Karpas-422 (cell line): ENCODE results near the gene ZNF804A. TPM values are rescaled to one million over a fixed set of nuclear protein-coding genes. Genes with fewer than 3 reads are reported as not detected.
A peak's percentile ranks its signal among the peaks of the same experiment; 100 is the strongest.

Source experiments
- DNase-seq: peaks from one replicate; pipeline ENCODE4 v3.0.0-alpha.2; 2015
- H2AFZ ChIP-seq: fragments of 200-600 bp; sonication (generic); 2 replicates; pipeline ENCODE4 v1.6.1; 2014; ENCODE audit warnings: antibody characterized with exemption, low read length, mixed read lengths
- H3K27ac ChIP-seq: fragments of 200-600 bp; sonication (generic); 2 replicates; pipeline ENCODE4 v1.5.1; 2014; ENCODE audit warnings: mild to moderate bottlenecking, low read length, moderate library complexity
- H3K27me3 ChIP-seq: fragments of 200-600 bp; sonication (generic); 2 replicates; pipeline ENCODE4 v1.6.1; 2014; ENCODE audit warnings: low read length, mixed read lengths
- H3K36me3 ChIP-seq: fragments of 200-600 bp; sonication (generic); 2 replicates; pipeline ENCODE4 v1.6.1; 2014; ENCODE audit warnings: low read length, mixed read lengths; ENCODE audit not compliant: insufficient read depth
- H3K4me1 ChIP-seq: fragments of 200-600 bp; sonication (generic); 2 replicates; pipeline ENCODE4 v1.6.1; 2014; ENCODE audit warnings: mild to moderate bottlenecking, low read length, mixed read lengths
- H3K4me2 ChIP-seq: fragments of 200-600 bp; sonication (generic); 2 replicates; pipeline ENCODE4 v1.6.1; 2014; ENCODE audit warnings: low read length, low read depth, mild to moderate bottlenecking; ENCODE audit not compliant: poor library complexity, severe bottlenecking
- H3K4me3 ChIP-seq: fragments of 200-600 bp; sonication (generic); 2 replicates; pipeline ENCODE4 v1.5.1; 2014; ENCODE audit warnings: mild to moderate bottlenecking, antibody characterized with exemption, low read length, mixed read lengths
- H3K79me2 ChIP-seq: fragments of 200-600 bp; sonication (generic); 2 replicates; pipeline ENCODE4 v1.6.1; 2014; ENCODE audit warnings: mild to moderate bottlenecking, low read length, mixed read lengths
- H3K9ac ChIP-seq: fragments of 200-600 bp; sonication (generic); 2 replicates; pipeline ENCODE4 v1.6.0; 2014; ENCODE audit warnings: low read length
- H3K9me2 ChIP-seq: fragments of 200-600 bp; sonication (generic), shearing (Covaris generic); replicated peaks from 2 replicates; pipeline ENCODE4 v1.6.0; 2014; ENCODE audit warnings: mild to moderate bottlenecking, low read length, moderate library complexity; ENCODE audit not compliant: insufficient read depth
- H3K9me3 ChIP-seq: fragments of 300-700, 200-600 bp; sonication (generic); 2 replicates; pipeline ENCODE4 v1.6.1; 2014; ENCODE audit warnings: low read length, mixed read lengths
- H4K20me1 ChIP-seq: fragments of 200-600 bp; sonication (generic); 2 replicates; pipeline ENCODE4 v1.6.1; 2014; ENCODE audit warnings: mild to moderate bottlenecking, antibody characterized with exemption, low read length, low read depth; ENCODE audit not compliant: insufficient read depth
- total RNA-seq: library from RNA; depleted of rRNA; stranded (reverse); fragments of >200 nt; shearing (Covaris generic); gene quantifications from 2 replicates; pipeline ENCODE4 v1.2.3, GENCODE V29; 2014; ENCODE audit warnings: low replicate concordance

The ZNF804A gene
- total RNA-seq, 1 experiment from 2014 or later: 27.8 TPM

- peaks cover 78% of the 10 kb centered on the region for H3K79me2 ChIP-seq
- no peaks in the 10 kb centered on the region for H3K9me2 ChIP-seq
- no peak overlapping the region for H3K4me3 ChIP-seq
- H3K9ac ChIP-seq: no peak overlapping the region
- no peaks in the 10 kb centered on the region for H3K36me3 ChIP-seq
- H2AFZ ChIP-seq: no peak overlapping the region
- no peaks in the 10 kb centered on the region for H4K20me1 ChIP-seq
- no peak for DNase-seq
- H3K4me2 ChIP-seq: no peak overlapping the region
- H3K27me3 ChIP-seq: no peaks in the 10 kb centered on the region
- no peak overlapping the region for H3K27ac ChIP-seq
- H3K4me1 ChIP-seq: peaks cover 23% of the 10 kb centered on the region
- H3K9me3 ChIP-seq: no peaks in the 10 kb centered on the region
Measured at GRCh38 chr2:184904991-184905390, 306.7 kb downstream of the ZNF804A start.

- no peak for DNase-seq
- Histone ChIP-seq H3K9ac (no peak overlapping the region), H3K4me2 (peak overlapping the region; percentile 4), H3K9me2 (no peaks in the 10 kb centered on the region), H4K20me1 (no peaks in the 10 kb centered on the region), H3K4me3 (no peak overlapping the region), H2AFZ (no peak overlapping the region), H3K4me1 (peaks cover 23% of the 10 kb centered on the region), H3K27ac (no peak overlapping the region), H3K36me3 (no peaks in the 10 kb centered on the region; the same call in 1 of the 2 replicates), H3K9me3 (no peaks in the 10 kb centered on the region), H3K79me2 (peaks cover 79% of the 10 kb centered on the region), H3K27me3 (no peaks in the 10 kb centered on the region)
Measured at GRCh38 chr2:184906160-184906559, 307.8 kb downstream of the ZNF804A start.

GRCh38 chr2:184906709-184907108 lies 308.4 kb downstream of the ZNF804A start:
- Histone ChIP-seq H3K27ac (no peak overlapping the region), H4K20me1 (no peaks in the 10 kb centered on the region), H3K9me2 (no peaks in the 10 kb centered on the region), H3K4me2 (no peak overlapping the region), H3K4me3 (no peak overlapping the region), H3K4me1 (peaks cover 23% of the 10 kb centered on the region), H2AFZ (no peak overlapping the region), H3K9ac (no peak overlapping the region), H3K36me3 (no peaks in the 10 kb centered on the region; the same call in 1 of the 2 replicates), H3K79me2 (peaks cover 81% of the 10 kb centered on the region), H3K27me3 (no peaks in the 10 kb centered on the region), H3K9me3 (no peaks in the 10 kb centered on the region)
- no peak for DNase-seq

- no peak for DNase-seq
- Histone ChIP-seq H3K27ac (no peak overlapping the region), H3K36me3 (peaks cover 3% of the 10 kb centered on the region; the same call in 1 of the 2 replicates), H4K20me1 (no peaks in the 10 kb centered on the region), H3K4me2 (no peak overlapping the region), H3K4me3 (no peak overlapping the region), H3K79me2 (peaks cover 80% of the 10 kb centered on the region), H3K9me2 (no peaks in the 10 kb centered on the region), H3K9ac (no peak overlapping the region), H2AFZ (no peak overlapping the region), H3K9me3 (no peaks in the 10 kb centered on the region), H3K27me3 (no peaks in the 10 kb centered on the region), H3K4me1 (peaks cover 23% of the 10 kb centered on the region)
Measured at GRCh38 chr2:184908966-184909365, 310.6 kb downstream of the ZNF804A start.

- Histone ChIP-seq H3K4me1 (no peaks in the 10 kb centered on the region), H3K27ac (no peak overlapping the region), H3K79me2 (peaks cover 84% of the 10 kb centered on the region), H4K20me1 (no peaks in the 10 kb centered on the region), H3K4me3 (no peak overlapping the region), H3K9me2 (no peaks in the 10 kb centered on the region), H3K9me3 (peaks cover 12% of the 10 kb centered on the region), H3K36me3 (no peaks in the 10 kb centered on the region), H3K4me2 (no peak overlapping the region), H3K9ac (no peak overlapping the region), H2AFZ (no peak overlapping the region), H3K27me3 (no peaks in the 10 kb centered on the region)
- no peak for DNase-seq
Measured at GRCh38 chr2:184920451-184920965, 322.2 kb downstream of the ZNF804A start.

DNA sequence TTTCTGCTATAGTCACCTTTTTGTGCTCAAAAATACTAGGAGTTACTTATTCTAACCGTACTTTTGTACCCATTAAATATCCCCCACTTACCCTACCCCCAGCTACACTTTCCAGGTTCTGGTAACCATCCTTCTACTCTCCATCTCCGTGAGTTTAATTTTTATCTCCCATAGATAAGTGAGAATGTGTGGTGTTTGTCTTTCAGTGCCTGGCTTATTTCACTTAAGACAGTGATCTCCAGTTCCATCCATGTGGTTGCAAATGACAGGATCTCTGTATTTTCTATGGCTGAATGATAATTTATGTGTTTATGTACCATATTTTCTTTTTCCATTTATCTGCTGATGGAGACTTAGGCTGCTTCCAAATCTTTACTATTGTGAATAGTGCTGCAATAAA lies 323.3 kb downstream of the ZNF804A start:
- no peak overlapping the region for H3K9ac ChIP-seq
- H3K27me3 ChIP-seq: no peaks in the 10 kb centered on the region
- H3K4me1 ChIP-seq: no peaks in the 10 kb centered on the region
- H4K20me1 ChIP-seq: no peaks in the 10 kb centered on the region
- no peak overlapping the region for H3K4me2 ChIP-seq
- H3K9me2 ChIP-seq: no peaks in the 10 kb centered on the region
- no peak overlapping the region for H3K27ac ChIP-seq
- peaks cover 17% of the 10 kb centered on the region for H3K9me3 ChIP-seq
- no peak overlapping the region for H2AFZ ChIP-seq
- no peak overlapping the region for H3K4me3 ChIP-seq
- no peaks in the 10 kb centered on the region for H3K36me3 ChIP-seq
- DNase-seq: no peak
- H3K79me2 ChIP-seq: peaks cover 89% of the 10 kb centered on the region

GRCh38 chr2:184923751-184924150 lies 325.4 kb downstream of the ZNF804A start:
- H3K4me3 ChIP-seq: no peak overlapping the region
- H3K9ac ChIP-seq: no peak overlapping the region
- no peaks in the 10 kb centered on the region for H3K27me3 ChIP-seq
- peaks cover 93% of the 10 kb centered on the region for H3K79me2 ChIP-seq
- DNase-seq: no peak
- no peaks in the 10 kb centered on the region for H3K36me3 ChIP-seq
- H3K9me2 ChIP-seq: no peaks in the 10 kb centered on the region
- no peaks in the 10 kb centered on the region for H4K20me1 ChIP-seq
- H3K4me2 ChIP-seq: no peak overlapping the region
- H3K27ac ChIP-seq: no peak overlapping the region
- no peak overlapping the region for H2AFZ ChIP-seq
- H3K9me3 ChIP-seq: peaks cover 17% of the 10 kb centered on the region
- H3K4me1 ChIP-seq: no peaks in the 10 kb centered on the region

DNA sequence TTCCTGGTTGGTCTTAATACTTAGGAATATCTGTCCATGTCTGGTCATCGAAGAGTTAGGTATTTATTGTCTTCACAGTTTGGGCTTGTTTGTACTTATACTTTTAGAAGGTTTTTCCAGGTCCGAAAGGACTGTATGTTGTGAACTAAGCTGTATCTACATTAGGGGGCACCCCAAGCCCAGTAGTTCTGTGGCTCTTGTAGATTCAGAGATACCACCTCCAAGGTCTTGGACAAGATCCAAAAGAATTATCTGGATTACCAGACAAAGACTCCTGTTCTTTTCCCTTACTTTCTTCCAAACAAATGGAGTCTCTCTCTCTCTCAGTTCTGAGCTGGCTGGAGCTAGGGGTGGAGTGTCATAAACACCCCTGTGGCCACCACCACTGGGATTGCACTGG lies 328.7 kb downstream of the ZNF804A start:
- H4K20me1 ChIP-seq: no peaks in the 10 kb centered on the region
- no peak overlapping the region for H3K4me3 ChIP-seq
- H3K9ac ChIP-seq: no peak overlapping the region
- H3K36me3 ChIP-seq: peaks cover 5% of the 10 kb centered on the region; the same call in 1 of the 2 replicates
- H3K4me2 ChIP-seq: no peak overlapping the region
- no peaks in the 10 kb centered on the region for H3K4me1 ChIP-seq
- peaks cover 84% of the 10 kb centered on the region for H3K79me2 ChIP-seq
- H3K27ac ChIP-seq: no peak overlapping the region
- no peak overlapping the region for H2AFZ ChIP-seq
- no peaks in the 10 kb centered on the region for H3K27me3 ChIP-seq
- H3K9me3 ChIP-seq: peaks cover 17% of the 10 kb centered on the region
- no peak for DNase-seq
- H3K9me2 ChIP-seq: no peaks in the 10 kb centered on the region
